ENCODE results near the gene BICD2. TPM values are rescaled to one million over a fixed set of nuclear protein-coding genes. Genes with fewer than 3 reads are reported as not detected.

BICD2 gene
- total and polyA plus RNA-seq, 2 donors (not counting 1 experiment from before 2014, with no cell fraction given), result 9.1 to 35.8 TPM

GRCh38 chr9:92735636-92736562 lies 28.7 kb downstream of the BICD2 start:
- Histone ChIP-seq H3K36me3 (ENCODE audit: control insufficient read depth, insufficient read depth, low read length) (no peaks in the 10 kb centered on the region), H3K9ac (ENCODE audit: insufficient read depth, low read length) (no peak overlapping the region), H3K4me2 (ENCODE audit: extremely low read depth, insufficient read depth, low read length) (no peak overlapping the region), H3K4me3 (replicated peaks in 1 of 4; ENCODE audit: control extremely low read depth in 1 of 4, insufficient read depth in 1 of 4, low read depth in 3 of 4, low read length in 4 of 4) (no peak overlapping the region), H3K4me1 (ENCODE audit: control insufficient read depth, extremely low read depth, insufficient read depth, low read length) (peaks cover 2% of the 10 kb centered on the region), H2AFZ (ENCODE audit: low read length) (no peak overlapping the region), H4K20me1 (ENCODE audit: control insufficient read depth, extremely low read depth, insufficient read depth, low read length) (no peaks in the 10 kb centered on the region), H3K79me2 (ENCODE audit: control insufficient read depth, insufficient read depth, low read length) (peaks cover 59% of the 10 kb centered on the region), H3K27me3 (ENCODE audit: control insufficient read depth, insufficient read depth, low read length) (no peaks in the 10 kb centered on the region), H3K9me3 (ENCODE audit: control insufficient read depth, insufficient read depth, low read depth, low read length) (no peaks in the 10 kb centered on the region), H3K27ac (ENCODE audit: insufficient read depth, low read length) (no peak overlapping the region)
- DNase-seq (ENCODE audit: low read depth in 2 of 2), result no peak
- TF ChIP-seq CTCF (conservative IDR thresholded peaks at IDR 0.05 in 1 of 2, IDR thresholded peaks at IDR 0.05 in 1 of 2; ENCODE audit: low read depth in 1 of 2, low read length in 2 of 2) (no peak), EZH2 (IDR thresholded peaks at IDR 0.05; ENCODE audit: low read length, missing control alignments) (no peak)

DNA sequence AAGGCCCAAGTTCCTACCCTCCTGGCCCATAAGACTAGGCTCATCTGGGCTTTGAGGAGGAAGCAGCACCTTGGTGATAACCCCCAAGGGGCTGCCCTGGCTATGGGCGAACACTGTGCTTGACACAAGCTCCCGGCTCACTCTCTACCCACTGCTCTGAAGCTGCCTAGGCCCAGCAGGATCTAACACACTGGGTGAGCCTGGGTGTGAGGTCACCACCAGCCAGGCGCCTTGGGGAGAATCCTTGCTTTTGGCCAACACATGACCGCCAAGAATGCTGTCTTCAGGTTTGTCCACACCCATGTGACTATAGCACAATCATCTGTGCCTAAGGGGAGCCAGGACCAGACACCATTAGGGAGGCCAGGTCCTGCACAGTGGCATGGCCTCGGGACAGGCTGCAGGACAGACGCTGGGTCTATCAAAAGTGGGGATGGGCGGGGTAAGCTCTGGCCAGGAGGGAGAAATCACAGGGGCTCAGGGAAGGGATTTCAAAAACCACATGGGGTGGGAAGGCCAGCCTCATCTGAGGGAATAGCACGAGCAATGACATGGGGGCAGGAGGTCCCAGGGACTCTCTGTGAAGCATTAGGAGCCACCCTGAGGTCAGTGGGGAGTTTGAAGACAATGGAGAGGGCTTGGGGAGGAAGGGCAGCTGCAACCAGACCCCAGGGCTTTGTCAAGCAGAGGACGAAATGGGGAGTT lies 29.6 kb downstream of the BICD2 start:
- no peaks in the 10 kb centered on the region for H3K9me3 ChIP-seq (ENCODE audit: control insufficient read depth, insufficient read depth, low read depth, low read length)
- no peak overlapping the region for H3K27ac ChIP-seq (ENCODE audit: insufficient read depth, low read length)
- H3K9ac ChIP-seq (ENCODE audit: insufficient read depth, low read length), result no peak overlapping the region
- no peak overlapping the region for H3K4me3 ChIP-seq (replicated peaks in 1 of 4; ENCODE audit: control extremely low read depth in 1 of 4, insufficient read depth in 1 of 4, low read depth in 3 of 4, low read length in 4 of 4)
- peaks cover 59% of the 10 kb centered on the region for H3K79me2 ChIP-seq (ENCODE audit: control insufficient read depth, insufficient read depth, low read length)
- no peaks in the 10 kb centered on the region for H4K20me1 ChIP-seq (ENCODE audit: control insufficient read depth, extremely low read depth, insufficient read depth, low read length)
- no peak for DNase-seq (ENCODE audit: low read depth in 2 of 2)
- TF ChIP-seq EZH2 (IDR thresholded peaks at IDR 0.05; ENCODE audit: low read length, missing control alignments), result no peak
- TF ChIP-seq CTCF (conservative IDR thresholded peaks at IDR 0.05 in 1 of 2, IDR thresholded peaks at IDR 0.05 in 1 of 2; ENCODE audit: low read depth in 1 of 2, low read length in 2 of 2), result no peak
- H3K4me2 ChIP-seq (ENCODE audit: extremely low read depth, insufficient read depth, low read length), result no peak overlapping the region
- no peaks in the 10 kb centered on the region for H3K27me3 ChIP-seq (ENCODE audit: control insufficient read depth, insufficient read depth, low read length)
- no peaks in the 10 kb centered on the region for H3K4me1 ChIP-seq (ENCODE audit: control insufficient read depth, extremely low read depth, insufficient read depth, low read length)
- H2AFZ ChIP-seq (ENCODE audit: low read length), result no peak overlapping the region
- no peaks in the 10 kb centered on the region for H3K36me3 ChIP-seq (ENCODE audit: control insufficient read depth, insufficient read depth, low read length)

- Histone ChIP-seq H3K4me1 (ENCODE audit: control insufficient read depth, extremely low read depth, insufficient read depth, low read length) (peaks cover 9% of the 10 kb centered on the region), H4K20me1 (ENCODE audit: control insufficient read depth, extremely low read depth, insufficient read depth, low read length) (no peaks in the 10 kb centered on the region)
These were observed 33.7 kb downstream of the BICD2 start for GRCh38 chr9:92730897-92731296.

More at GRCh38 chr9:92730897-92731296, 33.7 kb downstream of the BICD2 start:
- Histone ChIP-seq H3K36me3 (ENCODE audit: control insufficient read depth, insufficient read depth, low read length) (peaks cover 8% of the 10 kb centered on the region), H3K4me3 (replicated peaks in 1 of 4; ENCODE audit: control extremely low read depth in 1 of 4, insufficient read depth in 1 of 4, low read depth in 3 of 4, low read length in 4 of 4) (no peak overlapping the region), H3K27ac (ENCODE audit: insufficient read depth, low read length) (no peak overlapping the region), H2AFZ (ENCODE audit: low read length) (no peak overlapping the region), H3K27me3 (ENCODE audit: control insufficient read depth, insufficient read depth, low read length) (no peaks in the 10 kb centered on the region), H3K9ac (ENCODE audit: insufficient read depth, low read length) (no peak overlapping the region), H3K79me2 (ENCODE audit: control insufficient read depth, insufficient read depth, low read length) (peaks cover 35% of the 10 kb centered on the region), H3K4me2 (ENCODE audit: extremely low read depth, insufficient read depth, low read length) (no peak overlapping the region), H3K9me3 (ENCODE audit: control insufficient read depth, insufficient read depth, low read depth, low read length) (no peaks in the 10 kb centered on the region)
- DNase-seq (ENCODE audit: low read depth in 2 of 2), result no peak
- TF ChIP-seq EZH2 (IDR thresholded peaks at IDR 0.05; ENCODE audit: low read length, missing control alignments), result no peak
- TF ChIP-seq CTCF (conservative IDR thresholded peaks at IDR 0.05 in 1 of 2, IDR thresholded peaks at IDR 0.05 in 1 of 2; ENCODE audit: low read depth in 1 of 2, low read length in 2 of 2), result no peak
